NCI-H524 treated with DMSO at 0.1 percent for 48 hours (cell line): Measurements from ENCODE around the gene PIGP.
"Not testable (repeated sequence)": the region's sequence is repeated elsewhere in the genome, so short reads cannot be mapped to it uniquely, and the experiment has no call there.

Source experiments
- DNase-seq: peaks from one replicate; lab custom pipeline; 2025; lab: John Stamatoyannopoulos, UW

Gene PIGP

GRCh38 chr21:37072988-37073416 lies at the start of gene PIGP, which contains the start of gene TTC3:
Gene PIGP, minus strand, starts transcription at chr21:37073071. Its CDS starts 556 bp downstream, at chr21:37072515.
Gene TTC3, plus strand, starts transcription at chr21:37073254. Its CDS starts 14,004 bp downstream, at chr21:37087258.
- peak; percentile 77 for DNase-seq

- DNase-seq = no peak
Measured at GRCh38 chr21:37119421-37120218, 46.7 kb upstream of the PIGP start.

- DNase-seq = no peak
Measured at GRCh38 chr21:37118187-37118826, 45.4 kb upstream of the PIGP start.

- no peak for DNase-seq
Measured at GRCh38 chr21:37117204-37117603, 44.3 kb upstream of the PIGP start.

GRCh38 chr21:37116459-37116858 lies 43.6 kb upstream of the PIGP start:
- not testable (repeated sequence) for DNase-seq

- not testable (repeated sequence) for DNase-seq
Measured at GRCh38 chr21:37114301-37114700, 41.4 kb upstream of the PIGP start.

GRCh38 chr21:37111029-37111428 lies 38.2 kb upstream of the PIGP start:
- not testable (repeated sequence) for DNase-seq

GRCh38 chr21:37106998-37107397 lies 34.1 kb upstream of the PIGP start:
- no peak for DNase-seq

- DNase-seq = not testable (repeated sequence)
Measured at GRCh38 chr21:37102746-37103145, 29.9 kb upstream of the PIGP start.

GRCh38 chr21:37101384-37101783 lies 28.5 kb upstream of the PIGP start:
- no peak for DNase-seq

- no peak for DNase-seq
Measured at GRCh38 chr21:37100316-37100715, 27.4 kb upstream of the PIGP start.

- DNase-seq = peak; percentile 79
Measured at GRCh38 chr21:37098751-37099150, 25.9 kb upstream of the PIGP start.

GRCh38 chr21:37095821-37096220 lies 22.9 kb upstream of the PIGP start:
- DNase-seq = no peak

- no peak for DNase-seq
Measured at GRCh38 chr21:37093977-37094376, 21.1 kb upstream of the PIGP start.

GRCh38 chr21:37088186-37088735 lies 15.4 kb upstream of the PIGP start:
- DNase-seq = no peak

- DNase-seq = no peak
Measured at GRCh38 chr21:37087188-37087587, 14.3 kb upstream of the PIGP start.

- DNase-seq = no peak
Measured at GRCh38 chr21:37085726-37086125, 12.9 kb upstream of the PIGP start.

- no peak for DNase-seq
Measured at GRCh38 chr21:37082856-37083528, 10.1 kb upstream of the PIGP start.

GRCh38 chr21:37082375-37082774 lies 9.5 kb upstream of the PIGP start:
- DNase-seq = no peak

GRCh38 chr21:37079211-37079824 lies 6.4 kb upstream of the PIGP start:
- DNase-seq = no peak

GRCh38 chr21:37077403-37077802 lies 4.5 kb upstream of the PIGP start:
- DNase-seq = no peak
